B cell (primary cell): ENCODE data around the gene PITX3. TPM values are rescaled to one million over a fixed set of nuclear protein-coding genes. Genes with fewer than 3 reads are reported as not detected.

ENCODE experiments used
- ATAC-seq: fragments of 200-7000 bp; cut with Tn5 transposase; one replicate; pipeline ENCODE4 v1.10.0; 2021; ENCODE audit warnings: low read depth, mild to moderate bottlenecking, moderate number of reproducible peaks, moderate library complexity
- CTCF ChIA-PET: fragments of 350-600 bp; sonication (Branson Sonifier 250); formaldehyde crosslinking; loops from one replicate; lab custom pipeline; 2021; ENCODE audit warnings: antibody characterized with exemption, inconsistent platforms; lab: Charles Lee
- POLR2A ChIA-PET: fragments of 350-600 bp; sonication (Branson Sonifier 250); formaldehyde crosslinking; loops from one replicate; lab custom pipeline; 2021; ENCODE audit warnings: antibody characterized with exemption; lab: Charles Lee
- DNase-seq: peaks from one replicate; pipeline ENCODE4 v3.0.0; 2013
- H2AFZ ChIP-seq: 2 replicates; pipeline ENCODE4 v1.6.1; 2012; ENCODE audit warnings: mild to moderate bottlenecking, low read depth, low read length; ENCODE audit not compliant: insufficient read depth, poor library complexity, severe bottlenecking
- H3K27ac ChIP-seq, 2 donors: 1 replicate in 1 of 2; 2 replicates in 1 of 2; pipeline ENCODE4 v1.5.1; 2012 to 2013; ENCODE audit warnings: low read length in 2 of 2, mild to moderate bottlenecking in 2 of 2, moderate library complexity in 1 of 2
- H3K27me3 ChIP-seq, 4 experiments: fragments of 200-600 bp in 1 of 4; sonication (generic) in 1 of 4; replicated peaks in 1 of 4; 1 replicate in 2 of 4; 2 replicates in 2 of 4; pipeline versions ENCODE4 v1.6.1 to v1.7.0; 2013 to 2016; ENCODE audit warnings: low read length in 3 of 4, mild to moderate bottlenecking in 2 of 4, mixed read lengths in 1 of 4, moderate library complexity in 1 of 4; ENCODE audit not compliant: insufficient read depth in 4 of 4, control insufficient read depth in 3 of 4; ENCODE audit errors: control extremely low read depth in 1 of 4
- H3K36me3 ChIP-seq, 2 experiments: replicated peaks in 1 of 2; 1 replicate in 1 of 2; 2 replicates in 1 of 2; pipeline versions ENCODE4 v1.6.1 to v1.7.1; 2013; ENCODE audit warnings: low read length in 1 of 2; ENCODE audit not compliant: insufficient read depth in 2 of 2, control insufficient read depth in 1 of 2; ENCODE audit errors: control extremely low read depth in 1 of 2, extremely low read depth in 1 of 2
- H3K4me1 ChIP-seq, 2 donors: fragments of 200-600 bp in 1 of 2; sonication (generic) in 1 of 2; 1 replicate in 1 of 2; 2 replicates in 1 of 2; pipeline versions ENCODE4 v1.5.1 to v1.6.1; 2013 to 2017; ENCODE audit warnings: low read length in 2 of 2; ENCODE audit not compliant: control insufficient read depth in 2 of 2, insufficient read depth in 2 of 2
- H3K4me2 ChIP-seq: replicated peaks from 2 replicates; pipeline ENCODE3; 2012; ENCODE audit warnings: mild to moderate bottlenecking, low read depth, low read length; ENCODE audit not compliant: poor library complexity, severe bottlenecking
- H3K4me3 ChIP-seq, 5 experiments: fragments of 200-600 bp in 1 of 5; sonication (generic) in 1 of 5; 1 replicate in 3 of 5; 2 replicates in 2 of 5; pipeline versions ENCODE4 v1.5.1 to v1.7.0; 2011 to 2016; ENCODE audit warnings: low read length in 4 of 5, mild to moderate bottlenecking in 4 of 5, low read depth in 2 of 5, control low read depth in 1 of 5, moderate library complexity in 1 of 5; ENCODE audit not compliant: insufficient read depth in 1 of 5; ENCODE audit errors: control extremely low read depth in 1 of 5, extremely low read depth in 1 of 5
- H3K79me2 ChIP-seq: fragments of 200-600 bp; sonication (generic); one replicate; pipeline ENCODE4 v1.6.0; 2016; ENCODE audit warnings: low read length; ENCODE audit not compliant: control insufficient read depth, insufficient read depth
- H3K9ac ChIP-seq: fragments of 200-600 bp; sonication (generic); 2 replicates; pipeline ENCODE4 v1.6.1; 2017; ENCODE audit warnings: mild to moderate bottlenecking, low read length, moderate library complexity
- H3K9me3 ChIP-seq, 3 donors: one replicate each; pipeline versions ENCODE4 v1.6.1 to v1.7.1; 2013; ENCODE audit warnings: low read length in 2 of 3; ENCODE audit not compliant: control insufficient read depth in 2 of 3, insufficient read depth in 1 of 3; ENCODE audit errors: control extremely low read depth in 1 of 3
- H4K20me1 ChIP-seq: 2 replicates; pipeline ENCODE4 v1.6.0; 2012; ENCODE audit warnings: mild to moderate bottlenecking, low read length; ENCODE audit not compliant: insufficient read depth, control insufficient read depth, poor library complexity, severe bottlenecking
- H3K27ac Mint-ChIP-seq: one replicate; pipeline ENCODE4 v1.8.0; 2021; ENCODE audit warnings: mixed read lengths
- H3K27me3 Mint-ChIP-seq: one replicate; pipeline ENCODE4 v1.8.0; 2021; ENCODE audit warnings: mixed read lengths
- H3K4me1 Mint-ChIP-seq: one replicate; pipeline ENCODE4 v1.8.0; 2021; ENCODE audit warnings: mixed read lengths
- H3K4me3 Mint-ChIP-seq: one replicate; pipeline ENCODE4 v1.8.0; 2021; ENCODE audit warnings: mixed read lengths
- H3K9me3 Mint-ChIP-seq: one replicate; pipeline ENCODE4 v1.8.0; 2022; ENCODE audit warnings: mixed read lengths; ENCODE audit not compliant: insufficient read depth
- CTCF ChIP-seq: fragments of 200-600 bp; IDR thresholded peaks from one replicate; pipeline ENCODE4 v1.8.0; 2022; ENCODE audit warnings: antibody characterized with exemption, mild to moderate bottlenecking
- EZH2 ChIP-seq: IDR thresholded peaks from 2 replicates; pipeline ENCODE4 v1.6.1; 2012; ENCODE audit warnings: borderline replicate concordance, low read depth, mild to moderate bottlenecking, moderate library complexity, low read length; ENCODE audit not compliant: insufficient read depth, poor library complexity, severe bottlenecking
- WGBS: methylation state at CpG from one replicate; pipeline ENCODE4 v1.1.5; 2013; ENCODE audit warnings: missing lambda C conversion rate; ENCODE audit not compliant: insufficient coverage; 5-methylcytosine and 5-hydroxymethylcytosine counted together
- intact Hi-C: fragments of 100-400 bp; cut with micrococcal nuclease; formaldehyde crosslinking; loops from one replicate; pipeline ENCODE4 v1.10.0; 2022
- polyA plus RNA-seq: library from polyadenylated mRNA; depleted of rRNA; stranded (reverse); fragments of >200 nt; gene quantifications from 2 replicates; pipeline ENCODE4 v1.2.3, GENCODE V29; 2012
- total RNA-seq, 2 donors: library from RNA; stranded (reverse); fragments of 120-200 nt in 1 of 2; gene quantifications; 1 replicate in 1 of 2; 2 replicates in 1 of 2; pipeline versions ENCODE4 v1.2.3 to v1.2.4, GENCODE V29; 2013 to 2022

Gene PITX3
- total and polyA plus RNA-seq, 2 donors (not counting 1 experiment from before 2014, with no cell fraction given) = not detected

- WGBS = 97% methylated on average over 4 of the region's 4 CpGs
- Mint-ChIP-seq H3K4me1 (peaks cover 7% of the 10 kb centered on the region), H3K27me3 (no peaks in the 10 kb centered on the region), H3K9me3 (no peaks in the 10 kb centered on the region), H3K27ac (no peak overlapping the region), H3K4me3 (no peak overlapping the region)
- no peak overlapping the region for H3K27ac ChIP-seq
- peaks cover 60% of the 10 kb centered on the region for H4K20me1 ChIP-seq
- no peaks in the 10 kb centered on the region for H3K27me3 ChIP-seq
- ChIA-PET CTCF (interaction anchor here (0.6 to 1.7 kb wide), 5 partner anchors 14 to 976 kb away, joined by 3 to 6 read pairs (median 4); no protein-coding TSS in a partner anchor), POLR2A (no interaction called here)
- TF ChIP-seq CTCF (no peak), EZH2 (no peak)
- no peaks in the 10 kb centered on the region for H3K9me3 ChIP-seq
- H3K4me3 ChIP-seq = no peak overlapping the region
- H3K9ac ChIP-seq = no peak overlapping the region
- no peak for DNase-seq
- ATAC-seq = no peak
- peaks cover 7 to 53% of the 10 kb centered on the region in 2 experiments for H3K36me3 ChIP-seq
- intact Hi-C loops = no loop called here
- no peaks in the 10 kb centered on the region for H3K4me1 ChIP-seq
- H3K79me2 ChIP-seq = peaks cover 85% of the 10 kb centered on the region
- no peak overlapping the region for H2AFZ ChIP-seq
- no peak overlapping the region for H3K4me2 ChIP-seq
These were observed 21.5 kb upstream of the PITX3 start for GRCh38 chr10:102262744-102263370.

GRCh38 chr10:102261842-102262241 lies 20.5 kb upstream of the PITX3 start:
- Histone ChIP-seq H4K20me1 (peaks cover 70% of the 10 kb centered on the region), H2AFZ (no peak overlapping the region), H3K4me1 (no peaks in the 10 kb centered on the region), H3K27me3 (no peaks in the 10 kb centered on the region), H3K9ac (no peak overlapping the region), H3K79me2 (peaks cover 85% of the 10 kb centered on the region), H3K4me3 (no peak overlapping the region), H3K36me3 (peaks cover 7 to 54% of the 10 kb centered on the region in 2 experiments), H3K4me2 (no peak overlapping the region), H3K27ac (no peak overlapping the region), H3K9me3 (no peaks in the 10 kb centered on the region)
- Mint-ChIP-seq H3K27ac (no peak overlapping the region), H3K9me3 (no peaks in the 10 kb centered on the region), H3K27me3 (no peaks in the 10 kb centered on the region), H3K4me3 (no peak overlapping the region), H3K4me1 (peaks cover 4% of the 10 kb centered on the region)
- ChIA-PET CTCF (interaction anchor here (0.9 to 1.7 kb wide), 4 partner anchors 13 to 90 kb away, joined by 3 to 4 read pairs (median 4); no protein-coding TSS in a partner anchor), POLR2A (no interaction called here)
- no peak for ATAC-seq
- intact Hi-C loops = no loop called here
- no peak for TF ChIP-seq EZH2
- no peak for TF ChIP-seq CTCF
- no peak for DNase-seq
- 95% methylated on average over 3 of the region's 6 CpGs for WGBS
